Tibial artery (tissue), 4 donors: ENCODE data around the gene THRAP3.

Source experiments
- DNase-seq, 2 donors: peaks; one replicate each; pipeline ENCODE4 v3.0.0-alpha.2; 2019
- H3K27ac ChIP-seq, 2 donors: fragments of 200-600 bp; sonication (generic) in 1 of 2; 1 replicate in 1 of 2; 2 replicates in 1 of 2; pipeline ENCODE4 v1.5.1; 2018 to 2019; ENCODE audit warnings: mild to moderate bottlenecking in 1 of 2
- H3K27me3 ChIP-seq, 2 donors: fragments of 200-600 bp; sonication (generic) in 1 of 2; one replicate each; pipeline versions ENCODE4 v1.5.1 to v1.6.0; 2016 to 2019
- H3K36me3 ChIP-seq, 3 donors: fragments of 200-600 bp; sonication (generic) in 2 of 3; one replicate each; pipeline ENCODE4 v1.5.1; 2016 to 2019; ENCODE audit warnings: mild to moderate bottlenecking in 2 of 3
- H3K4me1 ChIP-seq, 4 donors: fragments of 200-600 bp; sonication (generic) in 2 of 4; 1 replicate in 3 of 4; 2 replicates in 1 of 4; pipeline ENCODE4 v1.5.1; 2016 to 2019
- H3K4me3 ChIP-seq, 2 donors: fragments of 200-600 bp; sonication (generic) in 1 of 2; 1 replicate in 1 of 2; 2 replicates in 1 of 2; pipeline ENCODE4 v1.5.1; 2018 to 2019; ENCODE audit warnings: mild to moderate bottlenecking in 2 of 2
- H3K9me3 ChIP-seq, 3 donors: fragments of 200-600 bp; sonication (generic) in 1 of 3; one replicate each; pipeline ENCODE4 v1.5.1; 2016 to 2019
- intact Hi-C: fragments of 100-400 bp; cut with DNase I; formaldehyde crosslinking; loops from one replicate; pipeline ENCODE4 v1.15.0; 2023; ENCODE audit warnings: low total_unique reads
- TF ChIP-seq, protein P1 (sequence below), 2 experiments: fragments of 200-600 bp in 1 of 2; fragments of 450-650 bp in 1 of 2; IDR thresholded peaks; one replicate each; pipeline ENCODE4 v1.5.1; 2017 to 2019; ENCODE audit warnings: antibody characterized with exemption in 2 of 2, mild to moderate bottlenecking in 1 of 2, moderate library complexity in 1 of 2

THRAP3 gene

DNA sequence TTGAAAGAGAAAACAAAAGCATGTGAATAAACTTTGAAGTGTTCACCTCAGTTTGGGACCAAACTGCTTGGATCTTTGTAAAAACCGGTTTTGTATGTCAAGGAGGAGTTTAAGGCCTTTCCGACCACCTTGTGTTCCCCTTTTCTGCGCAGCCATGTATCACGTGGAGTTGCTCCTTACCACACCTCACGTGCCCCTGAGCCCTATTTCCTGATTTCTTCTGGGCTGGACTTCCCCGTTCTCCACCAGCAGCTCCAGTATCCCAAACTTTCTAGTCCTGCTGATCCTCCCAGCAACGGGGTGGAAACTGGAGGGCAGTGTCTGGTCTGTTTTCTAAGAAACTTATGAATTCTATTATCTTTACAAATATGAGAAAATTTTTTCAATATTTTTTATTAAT is 80.3 kb downstream of the THRAP3 start:
- DNase-seq, result no peak
- TF ChIP-seq, protein P1, sequence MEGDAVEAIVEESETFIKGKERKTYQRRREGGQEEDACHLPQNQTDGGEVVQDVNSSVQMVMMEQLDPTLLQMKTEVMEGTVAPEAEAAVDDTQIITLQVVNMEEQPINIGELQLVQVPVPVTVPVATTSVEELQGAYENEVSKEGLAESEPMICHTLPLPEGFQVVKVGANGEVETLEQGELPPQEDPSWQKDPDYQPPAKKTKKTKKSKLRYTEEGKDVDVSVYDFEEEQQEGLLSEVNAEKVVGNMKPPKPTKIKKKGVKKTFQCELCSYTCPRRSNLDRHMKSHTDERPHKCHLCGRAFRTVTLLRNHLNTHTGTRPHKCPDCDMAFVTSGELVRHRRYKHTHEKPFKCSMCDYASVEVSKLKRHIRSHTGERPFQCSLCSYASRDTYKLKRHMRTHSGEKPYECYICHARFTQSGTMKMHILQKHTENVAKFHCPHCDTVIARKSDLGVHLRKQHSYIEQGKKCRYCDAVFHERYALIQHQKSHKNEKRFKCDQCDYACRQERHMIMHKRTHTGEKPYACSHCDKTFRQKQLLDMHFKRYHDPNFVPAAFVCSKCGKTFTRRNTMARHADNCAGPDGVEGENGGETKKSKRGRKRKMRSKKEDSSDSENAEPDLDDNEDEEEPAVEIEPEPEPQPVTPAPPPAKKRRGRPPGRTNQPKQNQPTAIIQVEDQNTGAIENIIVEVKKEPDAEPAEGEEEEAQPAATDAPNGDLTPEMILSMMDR (IDR thresholded peaks at IDR 0.05), result no peak
- Histone ChIP-seq H3K9me3 (no peaks in the 10 kb centered on the region), H3K27me3 (no peaks in the 10 kb centered on the region), H3K4me3 (no peak overlapping the region), H3K36me3 (peaks cover 23 to 49% (median 44%) of the 10 kb centered on the region in 3 donors), H3K4me1 (peaks cover 0 to 26% (median 16%) of the 10 kb centered on the region in 4 donors), H3K27ac (no peak overlapping the region)
- intact Hi-C loops, result no loop called here

DNA sequence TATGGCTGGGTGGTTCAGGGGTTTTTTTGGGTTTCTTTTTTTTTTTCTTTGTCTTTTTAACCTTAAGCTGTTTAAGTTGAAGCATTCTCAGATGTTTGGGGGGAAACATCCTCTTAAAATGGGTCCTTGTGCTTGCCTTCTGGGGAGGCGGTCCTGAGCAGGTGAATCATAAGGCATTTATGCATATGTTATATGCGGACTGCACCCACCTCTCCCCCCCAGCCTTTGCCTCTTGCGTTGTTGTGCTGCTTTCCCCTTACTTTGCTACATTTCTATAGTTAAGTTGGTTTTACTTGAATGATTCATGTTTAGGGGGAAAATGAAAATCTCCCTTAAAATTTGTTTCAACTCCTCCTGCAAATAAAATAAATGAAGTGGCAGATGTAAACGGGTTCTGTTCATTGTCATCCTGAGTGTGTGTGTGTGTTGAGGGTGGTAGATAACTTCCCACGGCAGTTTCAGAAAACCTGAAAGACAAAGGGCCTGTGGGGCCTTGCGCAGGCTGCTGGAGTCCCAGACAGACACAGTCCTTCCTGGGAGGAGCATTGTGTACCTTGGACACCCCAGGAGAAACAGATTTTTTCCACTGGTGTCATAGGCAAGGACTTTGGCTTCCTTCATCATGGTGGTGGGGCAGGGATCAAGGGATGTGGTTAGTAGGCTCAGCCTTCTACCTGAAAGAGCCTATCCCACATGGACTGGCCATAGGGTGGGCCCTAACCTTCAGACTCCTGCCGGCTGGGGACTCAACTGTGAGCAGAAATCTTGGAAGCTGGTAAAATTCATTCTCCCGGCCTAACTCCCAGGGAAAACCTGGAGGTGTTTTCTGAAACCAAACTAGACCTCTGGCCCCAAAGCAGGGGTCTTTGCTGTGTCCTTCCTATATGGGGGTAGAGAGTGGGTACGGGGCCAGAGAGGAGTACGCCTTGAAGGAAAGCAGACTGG is 81.0 kb downstream of the THRAP3 start:
- peak overlapping the region in 1 of 2 donors; percentile 76 for H3K27ac ChIP-seq
- no peak overlapping the region for H3K4me3 ChIP-seq
- H3K36me3 ChIP-seq, result peaks cover 23 to 43% (median 39%) of the 10 kb centered on the region in 3 donors
- DNase-seq, result no peak
- TF ChIP-seq, protein P1 (IDR thresholded peaks at IDR 0.05), result no peak
- H3K4me1 ChIP-seq, result peaks cover 0 to 21% (median 16%) of the 10 kb centered on the region in 4 donors
- H3K27me3 ChIP-seq, result no peaks in the 10 kb centered on the region
- intact Hi-C loops, result no loop called here
- H3K9me3 ChIP-seq, result no peaks in the 10 kb centered on the region

DNA sequence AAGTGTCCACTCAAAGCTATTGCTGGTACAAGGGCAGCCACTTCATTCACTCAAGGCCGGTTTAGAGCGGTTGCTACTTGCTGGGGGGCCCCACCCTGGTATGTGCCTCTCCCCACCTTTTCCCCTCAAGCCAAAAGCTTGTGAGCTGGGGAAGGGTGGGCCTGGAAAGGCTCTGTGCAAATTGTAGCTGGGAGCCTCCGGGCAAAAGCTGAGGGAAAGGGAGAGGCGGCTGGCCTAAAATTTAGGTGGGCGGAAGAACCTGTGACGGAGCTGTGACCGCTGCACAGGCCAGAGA is 81.6 kb downstream of the THRAP3 start:
- H3K36me3 ChIP-seq, result peaks cover 17 to 37% (median 33%) of the 10 kb centered on the region in 3 donors
- no peak for DNase-seq

DNA sequence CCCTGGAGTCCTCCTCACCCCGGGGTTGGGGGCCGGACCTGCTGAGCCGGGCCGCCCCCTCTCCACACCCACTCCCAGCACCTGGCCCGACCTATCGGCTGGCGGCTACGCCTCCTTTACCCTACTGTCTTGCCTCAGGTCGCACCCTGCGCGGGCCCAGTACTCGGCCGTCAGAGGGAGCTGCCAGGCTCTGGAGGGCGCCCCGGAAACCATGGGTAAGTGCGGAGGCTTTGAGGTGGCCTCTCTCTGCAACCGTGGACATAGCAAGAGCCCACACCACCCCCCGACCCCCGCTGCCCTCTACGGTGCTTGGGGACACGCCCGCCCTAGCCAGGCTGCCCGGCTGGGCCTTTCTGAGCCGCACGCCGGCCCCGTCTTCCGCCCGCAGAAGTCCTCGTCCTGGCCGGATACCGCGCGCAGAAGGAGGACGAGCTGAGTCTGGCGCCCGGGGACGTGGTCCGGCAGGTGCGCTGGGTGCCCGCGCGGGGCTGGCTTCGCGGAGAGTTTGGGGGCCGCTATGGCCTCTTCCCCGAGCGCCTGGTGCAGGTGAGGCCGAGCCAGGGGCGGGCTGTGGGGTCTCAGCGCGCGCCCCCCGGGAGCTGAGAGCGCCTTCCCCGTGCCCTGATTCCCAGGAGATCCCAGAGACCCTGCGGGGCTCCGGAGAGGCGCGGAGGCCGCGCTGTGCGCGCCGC is 82.1 kb downstream of the THRAP3 start, which contains the start of gene SH3D21:
TSS of gene SH3D21 (plus strand) at position 159 of the 692 bp plus-strand sequence. CDS start at position 212, 53 bp downstream.
- Histone ChIP-seq H3K27me3 (no peaks in the 10 kb centered on the region), H3K4me3 (peak within 1 kb of the TSS; percentile 58 to 64), H3K36me3 (peaks cover 12 to 32% (median 28%) of the 10 kb centered on the region in 3 donors), H3K9me3 (no peaks in the 10 kb centered on the region), H3K4me1 (peaks cover 0 to 21% (median 16%) of the 10 kb centered on the region in 4 donors), H3K27ac (peak within 1 kb of the TSS; percentile 44 to 76)
- TF ChIP-seq, protein P1 (IDR thresholded peaks at IDR 0.05), result no peak
- intact Hi-C loops, result no loop called here
- DNase-seq, result peak; percentile 53 to 74

More for the DNA sequence above, 81.6 kb downstream of the THRAP3 start:
- intact Hi-C loops, result no loop called here
- Histone ChIP-seq H3K4me3 (peak overlapping the region; percentile 58 to 64), H3K27ac (peak overlapping the region; percentile 44 to 76), H3K9me3 (no peaks in the 10 kb centered on the region), H3K4me1 (peaks cover 0 to 21% (median 16%) of the 10 kb centered on the region in 4 donors), H3K27me3 (no peaks in the 10 kb centered on the region)
- TF ChIP-seq, protein P1 (IDR thresholded peaks at IDR 0.05), result no peak

DNA sequence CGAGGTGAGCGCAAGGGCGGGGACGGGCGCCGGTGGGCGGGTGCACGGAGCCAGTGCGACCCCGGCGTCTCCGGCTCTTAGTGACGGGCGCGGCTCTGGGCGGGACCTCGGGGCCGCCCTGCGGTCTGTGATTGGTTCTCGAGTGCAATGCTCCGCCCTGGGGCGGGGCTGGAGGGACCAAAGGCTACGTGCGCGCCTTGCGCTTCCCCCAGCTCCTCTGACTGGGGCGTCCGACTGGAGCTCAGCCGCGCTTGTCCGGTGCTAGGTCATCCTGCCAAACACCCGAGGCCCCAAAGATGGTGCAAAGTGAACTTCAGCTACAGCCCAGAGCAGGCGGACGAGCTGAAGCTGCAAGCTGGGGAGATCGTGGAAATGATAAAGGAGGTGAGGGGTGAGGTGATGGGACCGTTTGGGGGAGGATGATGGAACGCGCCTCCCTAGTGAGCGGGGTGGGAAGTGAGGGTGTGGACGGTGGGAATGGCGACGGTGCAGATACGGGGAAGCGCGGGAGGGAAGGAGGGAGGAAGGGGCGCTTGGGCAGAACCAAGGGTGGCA is 82.7 kb downstream of the THRAP3 start:
- TF ChIP-seq, protein P1 (IDR thresholded peaks at IDR 0.05), result no peak
- no peaks in the 10 kb centered on the region for H3K9me3 ChIP-seq
- H3K27me3 ChIP-seq, result no peaks in the 10 kb centered on the region
- H3K4me3 ChIP-seq, result peak overlapping the region; percentile 58 to 64
- peaks cover 0 to 21% (median 16%) of the 10 kb centered on the region in 4 donors for H3K4me1 ChIP-seq
- DNase-seq, result peak; percentile 91 to 94
- peaks cover 6 to 26% (median 22%) of the 10 kb centered on the region in 3 donors for H3K36me3 ChIP-seq
- intact Hi-C loops, result no loop called here
- peak overlapping the region; percentile 44 to 76 for H3K27ac ChIP-seq
